C4-2B (cell line): Measurements from ENCODE around the gene PALLD.

Experiments
- CTCF ChIP-seq: fragments of 450-650 bp; conservative IDR thresholded peaks from 2 replicates; pipeline ENCODE4 v1.5.1; 2017; ENCODE audit warnings: mild to moderate bottlenecking
- ZFX ChIP-seq: fragments of 450-650 bp; IDR thresholded peaks from 2 replicates; pipeline ENCODE4 v1.6.1; 2017

DNA sequence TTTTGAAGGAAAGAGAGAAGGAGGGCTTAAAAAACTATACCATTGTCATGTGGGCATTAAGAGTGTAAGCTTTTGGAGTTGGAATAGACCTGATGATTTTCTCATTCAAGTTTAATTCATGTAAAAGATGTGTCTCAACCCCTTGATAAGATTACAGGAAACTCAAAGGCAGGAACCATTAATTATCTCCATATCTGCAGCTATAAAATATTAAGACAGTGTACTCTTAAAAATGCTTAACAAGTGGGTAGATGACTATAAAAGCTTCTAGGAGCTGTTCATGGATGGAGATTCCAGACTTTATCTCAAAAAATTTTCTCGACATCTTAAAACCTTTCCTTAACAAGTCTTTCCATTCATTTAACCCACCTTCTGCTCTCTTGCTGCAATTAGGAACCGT is 208.3 kb downstream of the PALLD start:
- no peak for TF ChIP-seq CTCF
- TF ChIP-seq ZFX = no peak
